Mesenteric fat pad (tissue), 1 donor: ENCODE data around the gene COL5A1. TPM values are rescaled to one million over a fixed set of nuclear protein-coding genes. Genes with fewer than 3 reads are reported as not detected.
"Not testable (repeated sequence)": the region's sequence is repeated elsewhere in the genome, so short reads cannot be mapped to it uniquely, and the experiment has no call there.

ENCODE experiments used
- DNase-seq: peaks from one replicate; pipeline ENCODE4 v3.0.0-alpha.2; 2020; ENCODE audit warnings: low spot score
- total RNA-seq: library from RNA; stranded (reverse); fragmentation: NEBNext Ultra II Directional; extraction: Animal tissue kit (Norgen Biotek cat#: 25700); gene quantifications from one replicate; pipeline ENCODE4 v1.2.1, GENCODE V29; 2021
- donor health status: DM: yes; HTN: yes; CAD: no.

Gene COL5A1
- total RNA-seq, 1 donor from 2014 or later: 84.7 TPM

- DNase-seq: no peak
Measured at GRCh38 chr9:134676361-134676760, 34.8 kb downstream of the COL5A1 start.

GRCh38 chr9:134676886-134677285 lies 35.3 kb downstream of the COL5A1 start:
- no peak for DNase-seq

GRCh38 chr9:134677743-134678142 lies 36.1 kb downstream of the COL5A1 start:
- DNase-seq: no peak

GRCh38 chr9:134678206-134678605 lies 36.6 kb downstream of the COL5A1 start:
- no peak for DNase-seq

- no peak for DNase-seq
Measured at GRCh38 chr9:134678666-134679443, 37.3 kb downstream of the COL5A1 start.

- DNase-seq: no peak
Measured at GRCh38 chr9:134679616-134680392, 38.2 kb downstream of the COL5A1 start.

GRCh38 chr9:134680393-134681060 lies 38.9 kb downstream of the COL5A1 start:
- no peak for DNase-seq

GRCh38 chr9:134681061-134681661 lies 39.6 kb downstream of the COL5A1 start:
- DNase-seq: no peak

GRCh38 chr9:134682026-134682425 lies 40.4 kb downstream of the COL5A1 start:
- no peak for DNase-seq

- no peak for DNase-seq
Measured at GRCh38 chr9:134682651-134683364, 41.2 kb downstream of the COL5A1 start.

- DNase-seq: no peak
Measured at GRCh38 chr9:134683714-134684374, 42.2 kb downstream of the COL5A1 start.

- no peak for DNase-seq
Measured at GRCh38 chr9:134684375-134684723, 42.7 kb downstream of the COL5A1 start.

GRCh38 chr9:134684941-134685340 lies 43.3 kb downstream of the COL5A1 start:
- DNase-seq: not testable (repeated sequence)

GRCh38 chr9:134685784-134686183 lies 44.2 kb downstream of the COL5A1 start:
- no peak for DNase-seq

- DNase-seq: no peak
Measured at GRCh38 chr9:134686896-134687295, 45.3 kb downstream of the COL5A1 start.

GRCh38 chr9:134687556-134687955 lies 46.0 kb downstream of the COL5A1 start:
- DNase-seq: no peak

GRCh38 chr9:134688231-134688630 lies 46.6 kb downstream of the COL5A1 start:
- DNase-seq: no peak

GRCh38 chr9:134688661-134689320 lies 47.2 kb downstream of the COL5A1 start:
- DNase-seq: no peak

- DNase-seq: no peak
Measured at GRCh38 chr9:134689321-134690181, 47.9 kb downstream of the COL5A1 start.
